GM12892 (cell line): Measurements from ENCODE around the gene POU6F2.

Experiments
- POLR2A ChIP-seq: IDR thresholded peaks from 2 replicates; pipeline ENCODE4 v1.6.1; 2011; ENCODE audit warnings: low read depth, low read length, control low read depth
- POLR2AphosphoS5 ChIP-seq: IDR thresholded peaks from 2 replicates; pipeline ENCODE4 v1.6.1; 2011; ENCODE audit warnings: low read depth, low read length, control low read depth

DNA sequence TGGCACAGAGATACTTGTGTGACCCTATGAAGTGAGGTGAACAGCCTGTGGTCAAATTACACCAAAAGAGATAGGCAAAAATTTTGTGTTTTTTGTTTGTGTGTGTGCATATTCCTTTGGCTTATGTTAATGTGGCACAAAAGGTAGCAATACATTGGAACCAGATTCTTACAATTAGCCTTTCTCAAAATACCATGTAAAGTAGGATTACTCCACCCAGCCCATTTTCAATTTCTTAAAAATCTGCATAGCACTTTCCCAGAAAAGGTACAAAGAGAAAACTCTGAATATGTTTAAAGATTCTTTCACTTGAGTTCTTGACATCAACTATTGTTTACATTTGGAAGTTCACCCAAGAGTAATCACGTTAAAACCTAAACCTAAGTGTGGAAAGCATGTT, 431.2 kb downstream of the POU6F2 start:
- no peak for TF ChIP-seq POLR2AphosphoS5
- no peak for TF ChIP-seq POLR2A
